HG03097 (cell line): ENCODE data around the gene SIPA1L3.

ENCODE experiments used
- ATAC-seq: cut with Tn5 transposase; IDR thresholded peaks from one replicate; pipeline ENCODE4 v1.9.1; 2021; ENCODE audit not compliant: unreplicated experiment, low FRiP score

Gene SIPA1L3

GRCh38 chr19:38203197-38203596 is 296.2 kb downstream of the SIPA1L3 start:
- no peak for ATAC-seq

- ATAC-seq, result no peak
These were observed 297.1 kb downstream of the SIPA1L3 start for GRCh38 chr19:38204096-38204495.

- no peak for ATAC-seq
These were observed 297.7 kb downstream of the SIPA1L3 start for GRCh38 chr19:38204728-38205127.

GRCh38 chr19:38206006-38206745 is 299.2 kb downstream of the SIPA1L3 start:
- ATAC-seq, result no peak

GRCh38 chr19:38206928-38207327 is 299.9 kb downstream of the SIPA1L3 start:
- no peak for ATAC-seq

- no peak for ATAC-seq
These were observed 300.5 kb downstream of the SIPA1L3 start for GRCh38 chr19:38207543-38207942.

GRCh38 chr19:38208571-38208970 is 301.6 kb downstream of the SIPA1L3 start:
- ATAC-seq, result no peak

GRCh38 chr19:38209152-38209551 is 302.1 kb downstream of the SIPA1L3 start:
- ATAC-seq, result no peak

- ATAC-seq, result no peak
These were observed 302.9 kb downstream of the SIPA1L3 start for GRCh38 chr19:38209671-38210457.

- no peak for ATAC-seq
These were observed 303.5 kb downstream of the SIPA1L3 start for GRCh38 chr19:38210458-38210987.

- ATAC-seq, result no peak
These were observed 304.2 kb downstream of the SIPA1L3 start for GRCh38 chr19:38211151-38211591.

- ATAC-seq, result no peak
These were observed 304.8 kb downstream of the SIPA1L3 start for GRCh38 chr19:38211766-38212165.

- no peak for ATAC-seq
These were observed 306.5 kb downstream of the SIPA1L3 start for GRCh38 chr19:38213469-38213868.

- ATAC-seq, result no peak
These were observed 307.1 kb downstream of the SIPA1L3 start for GRCh38 chr19:38213911-38214625.

GRCh38 chr19:38216785-38217641 is 310.0 kb downstream of the SIPA1L3 start:
- no peak for ATAC-seq

GRCh38 chr19:38218204-38218603 is 311.2 kb downstream of the SIPA1L3 start:
- ATAC-seq, result no peak

- ATAC-seq, result no peak
These were observed 312.2 kb downstream of the SIPA1L3 start for GRCh38 chr19:38219221-38219620.

- ATAC-seq, result no peak
These were observed 314.4 kb downstream of the SIPA1L3 start for GRCh38 chr19:38221421-38221820.

GRCh38 chr19:38221919-38222830 is 315.2 kb downstream of the SIPA1L3 start:
- no peak for ATAC-seq
